Stimulated activated CD8-positive, alpha-beta memory T cell treated with anti-CD3 and anti-CD28 coated beads, Interleukin-7, amount 100 ng/mL, for 4 hours (primary cell): ENCODE results near the gene PBX3.
A peak's percentile ranks its signal among the peaks of the same experiment; 100 is the strongest.
"Not testable (repeated sequence)": the region's sequence is repeated elsewhere in the genome, so short reads cannot be mapped to it uniquely, and the experiment has no call there.

ENCODE experiments used
- DNase-seq, 2 donors: peaks; one replicate each; pipeline ENCODE4 v3.0.0-alpha.2; 2020; ENCODE audit warnings: low read depth in 2 of 2

PBX3 gene

DNA sequence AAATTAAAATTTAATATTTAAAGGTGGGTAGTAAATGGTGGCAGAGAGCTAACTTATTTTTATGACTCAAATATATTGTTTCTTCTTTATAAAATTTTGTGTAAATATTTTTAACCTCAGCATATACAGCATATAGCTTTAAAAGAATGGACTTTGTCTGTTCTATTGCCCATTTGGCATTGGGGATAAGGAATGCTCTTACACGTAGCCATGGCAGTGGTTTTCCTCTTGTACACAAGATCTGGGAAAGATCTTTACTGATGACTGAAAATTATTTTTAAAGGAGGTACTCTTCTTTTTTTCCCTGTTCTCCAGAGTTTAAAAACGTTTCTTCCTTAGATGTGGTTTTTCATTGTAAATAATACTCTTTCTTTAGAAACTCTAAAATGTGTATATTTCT, 75.0 kb downstream of the PBX3 start:
- DNase-seq = no peak

DNA sequence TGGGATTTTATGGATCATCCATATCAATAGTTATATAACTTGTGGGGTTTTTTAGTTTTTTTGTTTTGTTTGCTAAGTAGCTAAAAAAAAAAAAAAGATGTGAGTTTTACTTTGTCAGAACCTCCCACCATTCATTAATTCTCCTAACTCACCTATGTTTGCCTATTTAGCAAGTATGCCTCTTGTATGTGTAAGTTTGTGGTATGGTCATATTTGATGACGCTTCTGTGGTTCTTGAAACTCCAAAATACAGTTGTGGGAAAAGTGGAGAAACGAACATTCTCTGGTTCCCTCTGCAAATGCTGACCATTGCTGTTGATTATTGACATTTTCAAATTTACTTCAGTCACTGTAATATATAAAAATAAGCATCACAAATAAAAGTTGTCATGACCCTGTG, 75.7 kb downstream of the PBX3 start:
- DNase-seq = no peak

DNA sequence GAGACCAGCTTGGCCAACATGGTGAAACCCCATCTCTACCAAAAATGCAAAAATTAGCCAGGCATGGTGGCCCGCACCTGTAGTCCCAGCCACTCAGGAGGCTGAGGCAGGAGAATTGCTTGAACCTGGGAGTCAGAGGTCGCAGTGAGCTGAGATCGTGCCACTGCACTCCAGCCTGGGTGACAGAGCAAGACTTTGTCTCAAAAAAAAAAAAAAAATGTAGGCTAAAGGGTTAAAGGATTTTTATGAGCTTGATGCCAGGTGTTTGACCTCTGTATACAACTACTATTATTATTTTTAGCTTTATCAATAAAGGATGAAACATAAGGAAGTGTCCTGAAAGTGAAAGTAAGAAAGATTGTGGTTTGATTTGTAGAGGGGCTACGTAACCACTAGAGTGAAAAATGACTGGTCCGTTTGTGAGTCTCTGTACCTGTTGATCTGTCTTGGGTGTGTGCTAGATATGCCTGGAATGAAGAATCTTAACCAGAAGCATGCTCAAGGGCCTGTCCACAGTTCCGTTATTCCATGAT, 76.8 kb downstream of the PBX3 start:
- not testable (repeated sequence) for DNase-seq

DNA sequence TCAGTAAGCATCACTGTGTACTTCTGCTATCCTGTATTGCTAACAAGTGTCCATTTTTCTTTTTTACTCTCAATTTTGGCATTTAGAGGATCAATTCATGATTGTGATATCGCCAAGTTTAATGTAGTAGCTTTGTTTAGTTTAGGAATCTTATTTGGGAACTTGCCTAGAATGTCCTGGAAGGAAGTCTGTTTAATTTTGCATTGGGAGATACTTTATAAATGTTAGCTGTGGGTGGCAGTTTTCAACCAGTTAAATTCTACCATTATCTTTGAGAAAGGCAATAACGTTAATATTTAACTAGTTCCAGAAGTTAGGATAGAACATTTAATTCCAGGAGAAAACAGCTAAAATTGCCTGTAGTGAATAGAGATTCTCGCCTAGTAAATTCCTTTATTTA, 78.6 kb downstream of the PBX3 start:
- DNase-seq = no peak

DNA sequence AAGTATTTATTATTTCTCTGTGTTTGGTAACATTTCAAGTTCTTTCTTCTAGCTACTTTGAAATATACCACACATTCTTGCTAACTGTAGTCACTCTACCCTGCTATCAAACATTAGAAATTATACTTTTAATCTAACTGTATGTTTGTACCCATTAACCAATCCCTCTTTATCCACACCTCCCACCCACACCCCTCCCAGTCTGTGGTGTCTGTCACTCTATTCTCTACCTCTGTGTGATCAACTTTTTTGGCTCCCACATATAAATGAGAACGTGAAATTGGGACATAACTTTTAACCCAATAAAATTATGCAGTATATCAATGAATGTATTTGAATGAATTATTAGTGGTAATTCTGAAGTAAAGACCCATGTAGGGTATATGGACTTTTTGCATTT, 79.7 kb downstream of the PBX3 start:
- DNase-seq = no peak

DNA sequence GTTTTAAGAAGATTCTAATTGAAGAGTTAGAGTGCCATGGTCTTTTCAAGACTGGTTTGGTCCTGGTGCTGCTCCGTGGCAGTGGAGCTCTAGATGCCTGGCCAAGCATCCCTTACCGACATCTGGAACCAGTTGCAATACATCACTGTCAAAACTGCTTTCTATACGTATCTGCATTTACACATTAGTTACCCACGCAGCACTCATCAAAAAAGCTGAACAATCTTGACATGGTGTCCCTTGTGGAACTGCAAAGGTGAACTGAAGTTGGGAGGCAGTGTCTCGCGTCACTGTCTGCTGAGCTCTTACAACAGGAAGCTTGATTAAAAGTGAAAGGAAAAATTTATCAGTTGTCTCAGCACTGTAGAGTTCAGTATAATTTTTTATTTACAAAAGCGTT, 82.6 kb downstream of the PBX3 start:
- peak; percentile 21 to 35 for DNase-seq

DNA sequence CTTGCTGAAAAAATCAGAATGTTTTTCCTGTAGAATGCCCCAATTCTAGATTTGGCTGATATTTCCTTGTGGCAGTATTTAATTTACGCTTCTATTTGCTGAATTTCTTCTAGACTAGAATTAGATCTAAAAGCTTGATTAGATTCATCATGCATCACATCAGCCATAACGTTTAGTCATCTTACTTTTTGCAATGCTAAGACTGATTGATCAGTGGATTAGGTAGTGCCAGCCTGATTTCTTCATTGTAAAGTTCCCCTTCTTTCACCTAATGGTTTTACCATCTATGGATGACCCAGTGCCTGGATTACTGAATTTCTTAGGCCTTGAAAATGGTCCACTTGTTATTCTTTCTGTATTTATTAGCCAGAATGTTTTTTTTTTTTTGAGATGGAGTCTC, 83.9 kb downstream of the PBX3 start:
- no peak for DNase-seq

DNA sequence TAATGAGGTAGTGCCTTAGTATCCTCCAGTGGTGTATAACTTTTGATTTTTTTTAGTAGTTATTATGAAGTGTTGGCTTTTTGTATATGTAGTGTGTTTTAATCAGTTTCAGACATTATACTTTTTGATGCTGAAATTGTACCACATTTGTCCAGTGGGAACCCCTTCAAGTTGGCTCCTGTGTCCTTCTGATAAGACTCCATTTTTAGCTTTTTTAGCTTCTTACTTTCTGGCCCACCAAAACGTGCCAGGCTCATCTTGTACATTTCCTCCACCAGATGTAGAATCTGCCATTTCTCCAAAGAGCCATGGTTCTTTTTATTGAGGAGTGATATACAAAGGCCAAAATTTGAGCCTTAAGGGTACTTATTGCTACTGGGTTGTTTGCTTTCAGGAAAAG, 84.4 kb downstream of the PBX3 start:
- DNase-seq = no peak

DNA sequence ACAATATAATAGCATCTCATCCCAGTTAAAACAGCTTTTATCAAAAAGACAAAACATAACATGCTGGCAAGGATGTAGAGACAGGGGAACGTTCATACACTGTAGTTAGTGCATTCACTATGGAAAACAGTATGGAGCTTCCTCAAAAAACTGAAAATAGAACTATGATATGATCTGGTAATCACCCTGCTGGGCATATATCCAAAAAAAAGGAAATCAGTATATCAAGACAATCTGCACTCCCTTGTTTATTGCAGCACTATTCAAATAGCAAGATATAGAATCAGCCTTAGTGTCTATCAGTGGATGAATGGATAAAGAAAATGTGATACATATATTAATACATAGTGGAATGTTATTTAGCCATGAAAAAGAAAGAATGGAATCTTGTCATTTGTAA, 88.5 kb downstream of the PBX3 start:
- no peak for DNase-seq

DNA sequence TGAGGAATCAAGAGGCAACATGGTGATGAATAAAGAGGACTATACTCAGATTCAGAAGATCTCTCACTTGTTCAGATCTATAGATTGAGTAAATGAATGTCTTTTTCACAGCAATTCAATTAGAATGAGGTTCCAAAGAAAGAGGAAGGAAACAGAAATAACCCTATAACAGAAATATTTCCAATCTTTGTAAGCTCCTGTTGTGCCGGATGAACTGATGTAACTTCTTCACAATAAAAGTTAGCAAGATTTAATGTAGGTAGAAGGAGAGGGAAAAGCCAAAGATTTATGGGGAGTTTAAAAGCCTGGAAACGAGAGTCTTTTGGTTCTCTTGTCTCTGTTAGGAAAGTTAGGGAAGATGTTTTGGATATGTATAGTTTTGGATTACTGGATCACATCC, 92.1 kb downstream of the PBX3 start:
- no peak for DNase-seq

DNA sequence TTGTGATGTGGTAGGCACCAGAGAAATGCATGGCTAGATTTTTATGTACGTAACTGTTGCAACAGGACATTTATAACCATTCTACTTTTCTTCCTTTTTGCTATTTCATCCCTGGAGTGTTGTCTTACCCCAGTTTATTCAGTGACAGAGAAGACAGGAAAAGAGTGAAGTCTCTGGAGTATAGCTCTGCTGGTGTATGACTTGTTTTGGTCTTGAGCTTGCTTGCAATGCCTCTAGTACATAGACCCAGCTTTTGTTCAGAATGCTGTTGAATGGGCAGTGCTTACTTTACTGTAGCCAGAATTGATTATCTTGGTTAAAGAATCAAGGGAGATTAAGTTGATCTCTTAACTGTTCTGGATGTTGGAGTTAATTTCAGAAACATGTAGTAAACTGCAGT, 94.3 kb downstream of the PBX3 start:
- no peak for DNase-seq

DNA sequence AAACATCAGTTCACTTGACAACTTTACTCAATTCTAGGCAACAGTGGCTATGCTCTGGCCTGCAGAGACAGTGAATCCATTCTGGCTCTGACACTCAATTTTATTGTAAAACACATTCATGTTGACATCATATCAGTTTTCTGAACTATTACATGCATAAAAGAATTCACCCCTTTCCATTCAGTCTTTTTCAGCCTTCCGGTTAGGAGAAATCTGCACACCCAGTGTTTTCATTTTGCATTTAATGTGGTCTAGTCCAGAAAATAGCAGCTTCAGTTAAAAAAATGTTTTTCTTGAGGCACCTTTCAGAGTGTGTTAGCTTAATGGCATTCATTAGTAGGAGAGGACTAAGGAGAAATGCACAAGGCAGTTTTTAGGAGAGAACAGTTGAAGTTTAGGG, 95.1 kb downstream of the PBX3 start:
- no peak for DNase-seq

DNA sequence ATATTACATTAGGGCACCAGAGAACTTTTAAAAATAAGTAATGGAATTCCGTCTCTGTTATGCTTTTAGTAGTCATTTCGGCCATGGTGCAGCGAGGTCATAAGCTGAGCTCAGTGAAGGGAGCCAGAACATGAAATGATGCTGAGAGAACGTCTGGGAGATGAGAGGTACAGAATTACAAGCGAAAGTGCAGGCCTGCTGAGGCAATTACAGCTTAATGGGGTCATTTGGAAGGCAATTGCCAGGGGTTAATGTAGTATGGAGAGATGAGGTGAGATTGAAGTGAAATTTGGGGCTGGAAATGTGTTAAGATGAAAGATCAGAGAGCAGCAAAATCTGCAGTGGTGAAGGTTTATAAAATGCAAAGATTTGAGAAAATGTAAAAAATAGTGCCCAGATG, 96.5 kb downstream of the PBX3 start:
- DNase-seq = no peak

DNA sequence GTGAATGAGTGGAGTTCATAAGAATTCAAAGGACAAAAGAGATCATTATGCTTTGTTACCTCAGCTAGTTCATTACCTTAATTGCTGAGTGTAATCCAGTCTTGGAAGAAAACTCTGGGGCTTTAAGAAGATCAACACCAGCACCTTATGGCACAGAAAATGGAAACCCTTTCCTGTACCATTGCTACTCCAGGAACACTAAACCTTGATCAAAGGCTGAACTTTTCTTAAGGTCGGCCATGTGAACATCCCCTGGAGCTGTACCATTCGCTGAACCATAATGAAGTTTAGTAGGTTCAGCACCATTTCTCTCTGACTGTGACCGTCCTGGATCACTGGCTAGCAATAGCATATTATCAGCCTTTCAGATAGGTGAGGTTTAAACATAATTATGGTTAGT, 97.4 kb downstream of the PBX3 start:
- DNase-seq = no peak

DNA sequence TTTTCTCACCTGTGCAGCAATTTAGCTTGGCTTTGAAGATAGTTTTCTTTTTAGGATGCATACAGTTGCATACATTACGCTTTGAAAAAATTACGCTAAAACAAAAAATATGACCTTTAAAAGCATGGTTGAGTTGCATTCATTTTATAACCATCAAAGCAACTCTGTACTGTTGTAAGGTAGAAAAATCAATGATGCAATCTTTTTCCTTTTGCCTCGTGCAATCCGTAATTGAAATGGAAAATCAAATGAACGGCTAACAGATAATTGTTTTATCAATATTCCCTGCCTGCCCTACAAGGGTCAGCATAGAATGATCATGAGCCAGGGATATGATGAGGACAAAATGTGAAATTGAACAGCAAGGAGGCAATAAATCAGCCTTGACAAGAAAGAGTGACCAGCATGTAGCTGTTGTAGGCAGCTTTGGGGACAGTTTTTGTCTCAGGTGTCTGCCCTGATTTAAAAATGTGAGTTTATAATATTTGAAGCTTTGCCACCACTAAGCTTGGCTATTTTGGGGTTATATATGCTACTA, 98.2 kb downstream of the PBX3 start:
- no peak for DNase-seq

DNA sequence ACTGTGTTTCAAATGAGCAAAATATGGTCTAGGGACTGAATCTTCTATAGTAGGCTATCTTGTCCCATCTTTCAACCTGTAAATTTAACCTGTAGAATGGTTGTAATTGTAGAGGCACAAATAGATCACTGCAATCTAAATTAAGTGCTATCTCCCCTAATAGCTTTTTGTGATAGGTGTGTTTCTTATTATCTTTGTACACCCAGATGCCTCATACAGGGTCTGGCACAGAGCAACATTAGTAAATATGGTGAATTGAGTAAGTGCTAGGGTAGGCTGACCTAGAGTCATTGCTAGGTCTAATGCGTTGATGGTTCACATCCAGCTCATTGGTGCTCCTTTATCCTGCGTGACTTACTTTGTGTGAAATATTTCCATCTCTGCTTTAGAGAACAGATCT, 100.6 kb downstream of the PBX3 start:
- no peak for DNase-seq

DNA sequence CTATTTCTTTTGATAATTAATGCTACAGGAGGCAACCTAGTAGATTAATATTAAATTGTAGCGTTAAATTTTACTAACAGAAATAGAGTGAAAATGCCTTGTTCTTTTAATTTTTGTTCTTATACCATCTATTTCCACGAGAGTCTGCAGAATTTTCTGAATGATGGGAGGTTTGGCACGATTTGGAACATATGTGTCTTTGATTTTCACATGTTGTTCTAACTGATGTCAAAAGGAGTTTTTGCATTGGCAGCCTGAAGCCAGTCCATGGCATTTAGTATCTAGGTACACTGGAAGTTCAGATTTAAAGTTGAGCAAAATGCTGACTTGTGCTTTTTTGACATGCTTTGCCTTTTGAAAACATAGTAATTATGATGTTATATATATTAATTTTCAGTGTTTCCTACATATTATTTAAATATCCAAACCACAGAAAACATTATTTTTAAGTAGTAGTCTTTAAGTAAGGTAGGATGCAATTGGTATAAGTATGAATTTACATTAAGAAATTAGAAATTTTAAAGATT, 103.0 kb downstream of the PBX3 start:
- DNase-seq = no peak

DNA sequence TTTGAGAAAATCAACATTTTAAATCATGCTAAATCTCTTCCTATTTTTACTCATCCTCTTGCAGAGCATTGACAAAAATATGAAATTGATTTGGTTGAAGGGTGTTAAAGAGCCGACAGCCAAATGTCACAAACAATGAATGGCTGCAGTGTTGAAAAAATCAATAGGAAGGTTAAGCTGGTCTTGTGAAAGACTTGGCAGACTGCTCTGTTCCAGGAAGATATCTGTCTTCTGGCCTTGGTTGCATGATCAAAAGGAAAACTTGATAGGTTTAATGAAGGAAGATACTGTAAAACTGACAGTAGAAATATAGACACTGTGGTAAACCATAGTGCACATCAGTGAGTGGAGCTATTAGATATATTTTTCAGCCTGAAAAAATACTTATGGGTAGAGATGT, 103.6 kb downstream of the PBX3 start:
- DNase-seq = no peak

DNA sequence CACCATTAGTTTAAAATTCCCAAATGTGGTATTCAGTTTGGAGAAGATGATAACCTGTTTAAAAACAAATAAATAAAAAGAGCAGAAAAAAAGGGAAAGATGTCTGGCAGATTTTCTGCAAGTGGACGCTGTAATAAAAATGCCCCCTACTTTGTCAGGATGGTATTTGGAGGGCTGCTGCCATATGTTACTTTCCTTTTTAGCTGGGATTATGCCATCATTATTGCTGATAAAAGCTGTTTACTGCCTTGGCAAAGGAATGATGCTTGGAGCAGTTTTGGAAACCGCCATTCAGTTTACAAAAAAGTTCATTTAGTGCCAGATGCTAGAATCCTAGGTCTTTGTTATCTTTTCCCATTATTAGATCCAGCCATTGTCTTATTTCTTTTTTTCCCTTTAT, 104.8 kb downstream of the PBX3 start:
- DNase-seq = no peak

DNA sequence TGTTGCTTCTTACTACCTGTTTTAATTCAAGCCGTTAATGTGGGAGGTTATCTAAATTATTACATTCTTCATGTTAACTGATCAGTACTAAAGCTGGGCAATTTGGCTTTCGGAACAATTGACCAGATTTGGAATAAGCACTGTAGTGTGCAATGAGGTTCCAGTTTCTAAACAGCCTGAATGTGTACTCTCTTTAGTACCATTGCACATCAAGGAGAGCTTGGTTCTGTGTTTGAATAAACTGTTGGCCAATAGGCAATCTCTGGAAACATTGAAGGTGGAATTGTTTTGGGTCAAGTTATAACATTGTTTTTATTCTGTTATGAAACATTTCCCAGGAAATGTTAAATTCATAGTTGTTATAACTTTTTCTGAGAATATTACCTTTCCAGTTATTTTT, 105.2 kb downstream of the PBX3 start:
- DNase-seq = no peak

DNA sequence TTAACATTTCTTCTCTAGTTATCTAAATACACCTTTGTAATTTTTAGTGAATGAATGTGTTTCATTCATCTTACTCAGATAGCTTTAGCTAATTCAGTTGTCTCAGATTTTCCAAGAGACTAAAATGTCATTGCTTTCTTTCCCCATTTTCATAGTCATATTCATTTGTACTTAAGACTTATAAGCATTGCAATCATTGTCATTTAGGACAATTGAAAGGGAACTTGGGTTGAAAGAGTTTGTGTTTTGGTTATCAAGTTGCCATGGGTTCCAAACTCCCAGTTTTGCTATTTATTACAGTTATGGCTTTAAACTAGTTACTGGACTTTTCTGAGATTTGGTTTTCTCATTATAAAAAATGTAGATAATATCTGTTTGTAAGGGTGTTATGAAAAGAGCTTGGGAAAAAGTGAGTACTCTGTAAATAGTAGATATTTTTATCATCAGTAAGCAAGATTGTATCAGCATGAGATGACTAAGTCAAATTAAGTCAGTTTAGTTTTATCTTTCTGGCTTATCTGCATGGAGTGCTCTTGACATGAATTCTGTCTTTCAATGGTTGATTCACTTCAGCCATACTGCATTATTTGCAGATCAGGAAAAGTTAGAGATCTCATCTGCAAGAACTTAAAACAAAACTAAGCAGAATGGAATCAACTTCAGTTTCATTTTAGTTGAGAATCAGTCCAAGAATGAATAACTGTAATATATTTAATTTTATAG, 107.5 kb downstream of the PBX3 start:
- no peak for DNase-seq

DNA sequence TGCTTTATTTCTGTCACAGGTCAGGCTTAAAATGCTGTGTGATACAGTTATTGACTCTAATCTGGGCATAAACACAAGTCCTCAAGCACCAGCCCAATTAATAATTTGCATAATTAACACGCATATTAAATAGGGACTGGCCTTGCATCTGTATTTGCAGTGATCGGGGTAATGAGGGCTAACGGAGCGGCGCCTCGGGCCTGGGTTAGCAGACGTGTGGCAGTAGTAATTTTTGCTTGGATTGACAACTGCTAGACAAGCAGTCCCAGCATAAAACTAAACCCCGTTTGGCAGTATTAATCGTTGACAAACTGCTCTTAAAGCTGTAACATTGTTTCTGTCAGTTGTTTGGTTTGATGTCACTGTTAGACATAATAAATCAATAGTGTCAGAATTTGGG, 109.2 kb downstream of the PBX3 start:
- DNase-seq = no peak

DNA sequence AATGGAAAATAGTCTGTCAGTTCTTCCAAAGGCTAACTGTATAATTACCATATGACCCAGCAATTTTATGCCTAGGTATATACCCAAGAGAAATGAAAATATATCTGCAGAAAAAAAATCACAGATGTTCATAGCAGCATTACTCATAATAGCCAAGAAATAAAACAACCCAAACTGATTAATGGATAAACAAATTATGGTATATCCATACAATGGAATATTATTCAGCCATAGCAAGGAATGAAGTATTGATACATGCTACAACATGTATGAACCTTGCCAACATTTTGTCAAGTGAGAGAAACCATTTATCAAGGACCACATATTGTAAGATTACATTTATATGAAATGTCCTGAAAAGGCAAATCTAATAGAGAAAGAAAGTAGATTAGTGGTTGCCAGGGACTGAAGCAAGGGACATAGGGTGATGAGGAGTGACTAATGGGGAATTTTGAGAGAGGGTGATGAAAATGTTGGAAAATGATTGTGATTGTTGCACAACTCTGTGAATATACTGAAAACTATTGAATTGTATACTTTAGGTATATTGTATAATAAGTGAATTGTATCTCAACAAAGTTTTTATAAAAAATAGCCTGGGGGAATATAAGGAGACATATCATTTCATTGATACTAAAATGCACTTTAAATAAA, 114.4 kb downstream of the PBX3 start:
- no peak for DNase-seq
